Keratinocyte (primary cell): Measurements from ENCODE around the gene C19orf12.

Source experiments
- EZH2 ChIP-seq: IDR thresholded peaks from one replicate; pipeline ENCODE4 v1.6.1; 2012; ENCODE audit warnings: inconsistent platforms, mild to moderate bottlenecking, low read length, moderate library complexity
- TF ChIP-seq, protein P1 (sequence below), 3 experiments: IDR thresholded peaks in 1 of 3; conservative IDR thresholded peaks in 1 of 3; optimal IDR thresholded peaks in 1 of 3; 2 replicates in 2 of 3; 3 replicates in 1 of 3; pipeline versions ENCODE3 to v1.5.1; 2011; ENCODE audit warnings: low read length in 3 of 3, mild to moderate bottlenecking in 3 of 3, moderate library complexity in 2 of 3, control low read depth in 1 of 3, inconsistent platforms in 1 of 3; ENCODE audit not compliant: insufficient read depth in 2 of 3; ENCODE audit errors: extremely low read depth in 1 of 3

DNA sequence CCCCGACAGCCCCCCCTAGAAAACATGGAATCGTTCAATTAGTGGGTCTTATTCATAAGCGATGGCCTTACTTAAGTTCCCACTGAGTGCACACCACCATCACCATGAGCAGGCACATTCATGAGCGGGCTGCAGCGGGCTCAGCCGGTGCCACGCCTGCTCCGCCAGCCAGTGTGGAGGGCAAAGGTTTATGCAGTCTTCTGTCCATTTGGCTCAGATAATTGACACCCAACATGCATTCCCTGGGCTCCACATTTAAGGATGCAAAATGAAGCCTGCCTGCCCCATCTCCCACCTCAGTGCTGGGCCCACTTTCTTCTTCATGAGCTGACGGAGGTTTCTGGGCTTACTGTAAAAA is 12.1 kb downstream of the C19orf12 start:
- TF ChIP-seq, protein P1, sequence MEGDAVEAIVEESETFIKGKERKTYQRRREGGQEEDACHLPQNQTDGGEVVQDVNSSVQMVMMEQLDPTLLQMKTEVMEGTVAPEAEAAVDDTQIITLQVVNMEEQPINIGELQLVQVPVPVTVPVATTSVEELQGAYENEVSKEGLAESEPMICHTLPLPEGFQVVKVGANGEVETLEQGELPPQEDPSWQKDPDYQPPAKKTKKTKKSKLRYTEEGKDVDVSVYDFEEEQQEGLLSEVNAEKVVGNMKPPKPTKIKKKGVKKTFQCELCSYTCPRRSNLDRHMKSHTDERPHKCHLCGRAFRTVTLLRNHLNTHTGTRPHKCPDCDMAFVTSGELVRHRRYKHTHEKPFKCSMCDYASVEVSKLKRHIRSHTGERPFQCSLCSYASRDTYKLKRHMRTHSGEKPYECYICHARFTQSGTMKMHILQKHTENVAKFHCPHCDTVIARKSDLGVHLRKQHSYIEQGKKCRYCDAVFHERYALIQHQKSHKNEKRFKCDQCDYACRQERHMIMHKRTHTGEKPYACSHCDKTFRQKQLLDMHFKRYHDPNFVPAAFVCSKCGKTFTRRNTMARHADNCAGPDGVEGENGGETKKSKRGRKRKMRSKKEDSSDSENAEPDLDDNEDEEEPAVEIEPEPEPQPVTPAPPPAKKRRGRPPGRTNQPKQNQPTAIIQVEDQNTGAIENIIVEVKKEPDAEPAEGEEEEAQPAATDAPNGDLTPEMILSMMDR (optimal IDR thresholded peaks at IDR 0.05 in 1 of 3, IDR thresholded peaks at IDR 0.05 in 1 of 3, conservative IDR thresholded peaks at IDR 0.05 in 1 of 3; ENCODE audit: extremely low read depth in 1 of 3, insufficient read depth in 2 of 3, low read length in 3 of 3), result no peak
- no peak for TF ChIP-seq EZH2
